Caco-2 (cell line): ENCODE measurements around the gene SCNN1G. TPM values are rescaled to one million over a fixed set of nuclear protein-coding genes. Genes with fewer than 3 reads are reported as not detected.
A peak's percentile ranks its signal among the peaks of the same experiment; 100 is the strongest.

Experiments
- BruUV-seq: library from RNA; stranded (reverse); fragments of 400-500 nt; replicated peaks from 2 replicates; lab custom pipeline; 2021; lab: Mats Ljungman, UMichigan
- CTCF ChIA-PET: fragments of 300-600 bp; sonication (Branson Sonifier 250); formaldehyde crosslinking; loops from one replicate; lab custom pipeline; 2022; ENCODE audit warnings: antibody characterized with exemption; lab: Charles Lee
- POLR2A ChIA-PET: fragments of 300-600 bp; sonication (Branson Sonifier 250); formaldehyde crosslinking; loops from one replicate; lab custom pipeline; 2022; ENCODE audit warnings: antibody characterized with exemption; lab: Charles Lee
- DNase-seq, 2 experiments: peaks; one replicate each; pipeline versions ENCODE4 v3.0.0 to v3.0.0-alpha.2; 2020 to 2022
- H3K27me3 ChIP-seq: replicated peaks from 2 replicates; pipeline ENCODE4 v1.6.0; 2011; ENCODE audit warnings: low read length; ENCODE audit not compliant: control insufficient read depth, insufficient read depth
- H3K36me3 ChIP-seq: 2 replicates; pipeline ENCODE4 v1.5.1; 2011; ENCODE audit warnings: low read length; ENCODE audit not compliant: control insufficient read depth, insufficient read depth
- H3K4me1 ChIP-seq: fragments of 250-450 bp; sonication (Bioruptor Pico); 2 replicates; pipeline ENCODE4 v1.5.1; 2020; ENCODE audit warnings: mild to moderate bottlenecking
- H3K4me3 ChIP-seq: 2 replicates; pipeline ENCODE4 v1.5.1; 2011; ENCODE audit warnings: low read depth, mild to moderate bottlenecking, control low read depth, low read length
- H3K9me3 ChIP-seq: fragments of 250-450 bp; sonication (Bioruptor Pico); 2 replicates; pipeline ENCODE4 v1.5.1; 2020; ENCODE audit warnings: mild to moderate bottlenecking, moderate library complexity
- H3K27ac Mint-ChIP-seq: one replicate; pipeline ENCODE4 v1.8.0; 2022; ENCODE audit warnings: mixed read lengths; ENCODE audit not compliant: unreplicated experiment
- H3K27me3 Mint-ChIP-seq: one replicate; pipeline ENCODE4 v1.8.0; 2022; ENCODE audit warnings: mixed read lengths; ENCODE audit not compliant: insufficient read depth, unreplicated experiment
- H3K36me3 Mint-ChIP-seq: one replicate; pipeline ENCODE4 v1.8.0; 2022; ENCODE audit warnings: mild to moderate bottlenecking, mixed read lengths; ENCODE audit not compliant: insufficient read depth, unreplicated experiment
- H3K4me1 Mint-ChIP-seq: one replicate; pipeline ENCODE4 v1.8.0; 2022; ENCODE audit warnings: low read depth, mixed read lengths; ENCODE audit not compliant: unreplicated experiment
- H3K4me3 Mint-ChIP-seq: one replicate; pipeline ENCODE4 v1.8.0; 2022; ENCODE audit warnings: mild to moderate bottlenecking, moderate library complexity, mixed read lengths; ENCODE audit not compliant: unreplicated experiment
- H3K9me3 Mint-ChIP-seq: one replicate; pipeline ENCODE4 v1.8.0; 2022; ENCODE audit warnings: mixed read lengths; ENCODE audit not compliant: unreplicated experiment
- CTCF ChIP-seq, 2 experiments: fragments of 200-600 bp in 1 of 2; IDR thresholded peaks; 1 replicate in 1 of 2; 2 replicates in 1 of 2; pipeline versions ENCODE4 v1.5.1 to v1.8.0; 2011 to 2022; ENCODE audit warnings: antibody characterized with exemption in 1 of 2, control low read depth in 1 of 2, inconsistent platforms in 1 of 2, low read depth in 1 of 2, low read length in 1 of 2, mild to moderate bottlenecking in 1 of 2, moderate library complexity in 1 of 2; ENCODE audit not compliant: insufficient read depth in 1 of 2, severe bottlenecking in 1 of 2, unreplicated experiment in 1 of 2
- intact Hi-C: fragments of 100-400 bp; cut with micrococcal nuclease; formaldehyde crosslinking; loops from one replicate; pipeline ENCODE4 v1.10.0; 2022; ENCODE audit not compliant: unreplicated experiment
- total RNA-seq: library from RNA; stranded (reverse); gene quantifications from 2 replicates; pipeline ENCODE4 v1.2.3, GENCODE V29; 2022

The SCNN1G gene
- total RNA-seq, 1 experiment from 2014 or later, result not detected

- H3K4me3 Mint-ChIP-seq, result peak overlapping the region; percentile 36
- Histone ChIP-seq H3K4me1 (peaks cover 14% of the 10 kb centered on the region), H3K4me3 (no peak overlapping the region), H3K36me3 (no peaks in the 10 kb centered on the region), H3K9me3 (no peaks in the 10 kb centered on the region), H3K27me3 (no peaks in the 10 kb centered on the region)
- peaks cover 5% of the 10 kb centered on the region for H3K36me3 Mint-ChIP-seq
- no TSS peak for BruUV-seq
- no peak for DNase-seq
- ChIA-PET CTCF (interaction anchor here (0.6 kb wide), 2 partner anchors 95 to 162 kb away, joined by 3 to 4 read pairs; no protein-coding TSS in a partner anchor), POLR2A (no interaction called here)
- no peaks in the 10 kb centered on the region for H3K4me1 Mint-ChIP-seq
- H3K9me3 Mint-ChIP-seq, result no peaks in the 10 kb centered on the region
- H3K27me3 Mint-ChIP-seq, result no peaks in the 10 kb centered on the region
- no peak overlapping the region for H3K27ac Mint-ChIP-seq
- TF ChIP-seq CTCF (IDR thresholded peaks at IDR 0.05; ENCODE audit: insufficient read depth in 1 of 2, low read depth in 1 of 2, low read length in 1 of 2, severe bottlenecking in 1 of 2, unreplicated experiment in 1 of 2), result no peak
- intact Hi-C loops, result loop anchor here (5.0 kb wide), 1 partner anchor 65 kb away; no protein-coding TSS in a partner anchor
Measured at GRCh38 chr16:23146877-23147601, 35.5 kb upstream of the SCNN1G start.

- Histone ChIP-seq H3K9me3 (no peaks in the 10 kb centered on the region), H3K36me3 (no peaks in the 10 kb centered on the region), H3K27me3 (no peaks in the 10 kb centered on the region), H3K4me3 (no peak overlapping the region; the same call in 1 of the 2 replicates), H3K4me1 (peaks cover 8% of the 10 kb centered on the region)
- Mint-ChIP-seq H3K9me3 (no peaks in the 10 kb centered on the region), H3K27me3 (no peaks in the 10 kb centered on the region), H3K36me3 (peaks cover 5% of the 10 kb centered on the region), H3K4me3 (peak overlapping the region; percentile 92), H3K27ac (no peak overlapping the region), H3K4me1 (no peaks in the 10 kb centered on the region)
- CTCF ChIA-PET, result no interaction called here
- no peak for DNase-seq
- POLR2A ChIA-PET, result no interaction called here
- TF ChIP-seq CTCF (IDR thresholded peaks at IDR 0.05; ENCODE audit: insufficient read depth in 1 of 2, low read depth in 1 of 2, low read length in 1 of 2, severe bottlenecking in 1 of 2, unreplicated experiment in 1 of 2), result no peak
- intact Hi-C loops, result loop anchor here (5.0 kb wide), 1 partner anchor 65 kb away; no protein-coding TSS in a partner anchor
- TSS peak; percentile 53 for BruUV-seq
Measured at GRCh38 chr16:23147666-23148065, 34.9 kb upstream of the SCNN1G start.

- ChIA-PET CTCF (no interaction called here), POLR2A (no interaction called here)
- Mint-ChIP-seq H3K27me3 (no peaks in the 10 kb centered on the region), H3K4me3 (peak overlapping the region; percentile 92), H3K4me1 (no peaks in the 10 kb centered on the region), H3K36me3 (peaks cover 5% of the 10 kb centered on the region), H3K27ac (peak overlapping the region; percentile 79), H3K9me3 (no peaks in the 10 kb centered on the region)
- intact Hi-C loops, result loop anchor here (5.0 kb wide), 1 partner anchor 66 kb away; no protein-coding TSS in a partner anchor
- BruUV-seq, result no TSS peak
- peaks cover 8% of the 10 kb centered on the region for H3K4me1 ChIP-seq
- H3K27me3 ChIP-seq, result no peaks in the 10 kb centered on the region
- no peak for DNase-seq
- TF ChIP-seq CTCF (IDR thresholded peaks at IDR 0.05; ENCODE audit: insufficient read depth in 1 of 2, low read depth in 1 of 2, low read length in 1 of 2, severe bottlenecking in 1 of 2, unreplicated experiment in 1 of 2), result no peak
- H3K9me3 ChIP-seq, result no peaks in the 10 kb centered on the region
- H3K36me3 ChIP-seq, result no peaks in the 10 kb centered on the region
- H3K4me3 ChIP-seq, result peak overlapping the region; percentile 67
Measured at GRCh38 chr16:23148166-23148512, 34.4 kb upstream of the SCNN1G start.
